ENCODE results near the gene MICAL3.

DNA sequence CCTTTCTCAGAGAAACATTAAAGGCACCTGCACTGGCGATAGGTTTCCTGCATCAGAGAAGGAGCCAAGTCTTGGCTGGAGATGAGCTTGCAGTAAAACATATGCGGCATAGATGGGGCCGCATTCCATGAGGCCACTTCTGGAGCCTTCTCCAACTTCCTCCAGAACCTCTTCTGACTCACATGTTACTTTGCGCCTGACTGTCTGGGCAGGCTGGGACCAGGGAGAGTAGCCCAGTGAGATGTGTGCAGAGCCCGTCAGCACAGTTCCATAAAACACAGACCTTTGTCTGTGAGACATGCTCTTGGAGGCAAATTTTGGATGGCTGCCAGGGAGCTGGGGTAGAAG is 194.7 kb downstream of the MICAL3 start:
- TF ChIP-seq, protein P1, sequence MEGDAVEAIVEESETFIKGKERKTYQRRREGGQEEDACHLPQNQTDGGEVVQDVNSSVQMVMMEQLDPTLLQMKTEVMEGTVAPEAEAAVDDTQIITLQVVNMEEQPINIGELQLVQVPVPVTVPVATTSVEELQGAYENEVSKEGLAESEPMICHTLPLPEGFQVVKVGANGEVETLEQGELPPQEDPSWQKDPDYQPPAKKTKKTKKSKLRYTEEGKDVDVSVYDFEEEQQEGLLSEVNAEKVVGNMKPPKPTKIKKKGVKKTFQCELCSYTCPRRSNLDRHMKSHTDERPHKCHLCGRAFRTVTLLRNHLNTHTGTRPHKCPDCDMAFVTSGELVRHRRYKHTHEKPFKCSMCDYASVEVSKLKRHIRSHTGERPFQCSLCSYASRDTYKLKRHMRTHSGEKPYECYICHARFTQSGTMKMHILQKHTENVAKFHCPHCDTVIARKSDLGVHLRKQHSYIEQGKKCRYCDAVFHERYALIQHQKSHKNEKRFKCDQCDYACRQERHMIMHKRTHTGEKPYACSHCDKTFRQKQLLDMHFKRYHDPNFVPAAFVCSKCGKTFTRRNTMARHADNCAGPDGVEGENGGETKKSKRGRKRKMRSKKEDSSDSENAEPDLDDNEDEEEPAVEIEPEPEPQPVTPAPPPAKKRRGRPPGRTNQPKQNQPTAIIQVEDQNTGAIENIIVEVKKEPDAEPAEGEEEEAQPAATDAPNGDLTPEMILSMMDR (IDR thresholded peaks at IDR 0.05) = no peak
- TF ChIP-seq POLR2A (IDR thresholded peaks at IDR 0.05) = no peak
